GM21619 (cell line): ENCODE measurements around the gene ZSCAN22.
A peak's percentile ranks its signal among the peaks of the same experiment; 100 is the strongest.
"Not testable (repeated sequence)": the region's sequence is repeated elsewhere in the genome, so short reads cannot be mapped to it uniquely, and the experiment has no call there.

Experiments
- ATAC-seq: cut with Tn5 transposase; IDR thresholded peaks from one replicate; pipeline ENCODE4 v1.9.1; 2021; ENCODE audit not compliant: unreplicated experiment

ZSCAN22 gene

GRCh38 chr19:58326914-58327726, at the start of gene ZSCAN22:
TSS of gene ZSCAN22 (plus strand) at chr19:58326994. CDS start at chr19:58334803, 7,809 bp downstream.
- ATAC-seq = peak; percentile 88

GRCh38 chr19:58277197-58277596, 49.6 kb upstream of the ZSCAN22 start:
- no peak for ATAC-seq

GRCh38 chr19:58277748-58278540, 48.9 kb upstream of the ZSCAN22 start:
- ATAC-seq = no peak

GRCh38 chr19:58278541-58279041, 48.2 kb upstream of the ZSCAN22 start, which contains the start of gene ZNF8:
TSS of gene ZNF8 (plus strand) at chr19:58278955. CDS start at chr19:58279082, 127 bp downstream.
- ATAC-seq = peak; percentile 90

GRCh38 chr19:58279042-58279924, 47.5 kb upstream of the ZSCAN22 start:
- peak; percentile 32 for ATAC-seq

GRCh38 chr19:58279925-58280316, 46.9 kb upstream of the ZSCAN22 start:
- no peak for ATAC-seq

- no peak for ATAC-seq
These were observed 42.6 kb upstream of the ZSCAN22 start for GRCh38 chr19:58284199-58284598.

- ATAC-seq = no peak
These were observed 34.9 kb upstream of the ZSCAN22 start for GRCh38 chr19:58291943-58292342.

- ATAC-seq = no peak
These were observed 31.9 kb upstream of the ZSCAN22 start for GRCh38 chr19:58294743-58295374.

- no peak for ATAC-seq
These were observed 30.7 kb upstream of the ZSCAN22 start for GRCh38 chr19:58296104-58296503.

- no peak for ATAC-seq
These were observed 26.2 kb upstream of the ZSCAN22 start for GRCh38 chr19:58300620-58301019.

GRCh38 chr19:58304255-58304654, 22.5 kb upstream of the ZSCAN22 start:
- no peak for ATAC-seq

- no peak for ATAC-seq
These were observed 22.1 kb upstream of the ZSCAN22 start for GRCh38 chr19:58304748-58305064.

- peak; percentile 97 for ATAC-seq
These were observed 21.5 kb upstream of the ZSCAN22 start, which contains the start of gene ERVK3-1 for GRCh38 chr19:58305065-58305931. TSS of gene ERVK3-1 (plus strand) at chr19:58305377. CDS start at chr19:58312169, 6,792 bp downstream.

GRCh38 chr19:58305932-58306323, 20.9 kb upstream of the ZSCAN22 start:
- no peak for ATAC-seq

- no peak for ATAC-seq
These were observed 19.1 kb upstream of the ZSCAN22 start for GRCh38 chr19:58307736-58308135.

GRCh38 chr19:58310685-58311084, 16.1 kb upstream of the ZSCAN22 start:
- ATAC-seq = not testable (repeated sequence)

GRCh38 chr19:58311345-58311865, 15.4 kb upstream of the ZSCAN22 start:
- no peak for ATAC-seq

GRCh38 chr19:58315580-58315979, 11.2 kb upstream of the ZSCAN22 start:
- no peak for ATAC-seq
